Upper lobe of left lung (tissue), 6 donors: Measurements from ENCODE around the gene PEX10. TPM values are rescaled to one million over a fixed set of nuclear protein-coding genes. Genes with fewer than 3 reads are reported as not detected.
A peak's percentile ranks its signal among the peaks of the same experiment; 100 is the strongest.

Experiments used
- ATAC-seq, 2 donors: fragments of 200-7000 bp; cut with Tn5 transposase; one replicate each; pipeline ENCODE4 v1.9.1; 2022; ENCODE audit warnings: mild to moderate bottlenecking in 2 of 2, moderate library complexity in 2 of 2; ENCODE audit not compliant: low FRiP score in 2 of 2
- DNase-seq, 2 donors: peaks; one replicate each; pipeline ENCODE4 v3.0.0-alpha.2; 2019 to 2020
- H3K27ac ChIP-seq, 4 donors: fragments of 200-600 bp; sonication (generic); one replicate each; pipeline ENCODE4 v1.5.1; 2016 to 2019
- H3K27me3 ChIP-seq, 4 donors: fragments of 200-600 bp; sonication (generic); one replicate each; pipeline ENCODE4 v1.5.1; 2017 to 2019
- H3K36me3 ChIP-seq, 4 donors: fragments of 200-600 bp; sonication (generic); one replicate each; pipeline ENCODE4 v1.5.1; 2016 to 2019
- H3K4me1 ChIP-seq, 4 donors: fragments of 200-600 bp; sonication (generic); one replicate each; pipeline ENCODE4 v1.5.1; 2018 to 2019
- H3K4me3 ChIP-seq, 4 donors: fragments of 200-600 bp; sonication (generic); one replicate each; pipeline ENCODE4 v1.5.1; 2017 to 2019; ENCODE audit warnings: mild to moderate bottlenecking in 2 of 4, moderate library complexity in 1 of 4
- H3K9me3 ChIP-seq, 4 donors: fragments of 200-600 bp; sonication (generic); one replicate each; pipeline ENCODE4 v1.5.1; 2018 to 2019
- CTCF ChIP-seq, 6 experiments: fragments of 450-650 bp in 4 of 6; fragments of 200-600 bp in 2 of 6; sonication (generic) in 2 of 6; IDR thresholded peaks; one replicate each; pipeline ENCODE4 v1.5.1; 2016 to 2019; ENCODE audit warnings: antibody characterized with exemption in 6 of 6
- EP300 ChIP-seq, 4 donors: sonication (generic); formaldehyde crosslinking; IDR thresholded peaks; one replicate each; pipeline ENCODE4 v1.5.1; 2017; ENCODE audit warnings: antibody characterized with exemption in 4 of 4, control low read depth in 2 of 4
- POLR2A ChIP-seq, 4 donors: fragments of 450-650 bp; IDR thresholded peaks; one replicate each; pipeline ENCODE4 v1.5.1; 2016 to 2017; ENCODE audit warnings: antibody characterized with exemption in 4 of 4, mild to moderate bottlenecking in 2 of 4
- POLR2AphosphoS5 ChIP-seq, 2 donors: sonication (generic); formaldehyde crosslinking; IDR thresholded peaks; one replicate each; pipeline ENCODE4 v1.5.1; 2017; ENCODE audit warnings: antibody characterized with exemption in 2 of 2
- WGBS, 2 donors: methylation state at CpG; one replicate each; pipeline ENCODE4 v1.1.5; 2017 to 2018; 5-methylcytosine and 5-hydroxymethylcytosine counted together
- total RNA-seq, 6 donors: library from RNA; depleted of rRNA in 4 of 6; stranded (reverse); fragments of >200 nt in 4 of 6; gene quantifications; one replicate each; pipeline versions ENCODE4 v1.1.0 to v1.2.1, GENCODE V29; 2016 to 2021
- donor health status: DM: no; HTN: no; CAD: no; lungs with moderate emphysema.
- donor health status: DM: no; HTN: yes; CAD: no; lungs with severe emphysema.

PEX10 gene
- total RNA-seq, 6 donors from 2014 or later = 15.7 to 32.1 (median 19.9) TPM

GRCh38 chr1:2428490-2428889 lies 16.1 kb upstream of the PEX10 start:
- H3K4me1 ChIP-seq = no peaks in the 10 kb centered on the region
- peaks cover 0 to 11% (median 4%) of the 10 kb centered on the region in 4 donors for H3K9me3 ChIP-seq
- no peaks in the 10 kb centered on the region for H3K36me3 ChIP-seq
- peak in 1 of 2 donors; percentile 81 for DNase-seq
- 90 to 97% methylated on average over 13 to 15 of the region's 28 CpGs for WGBS, 2 donors
- TF ChIP-seq EP300 (IDR thresholded peaks at IDR 0.05) (no peak), CTCF (IDR thresholded peaks at IDR 0.05) (no peak), POLR2AphosphoS5 (IDR thresholded peaks at IDR 0.05) (no peak), POLR2A (IDR thresholded peaks at IDR 0.05) (no peak)
- H3K27me3 ChIP-seq = no peaks in the 10 kb centered on the region
- H3K4me3 ChIP-seq = no peak overlapping the region
- no peak for ATAC-seq
- no peak overlapping the region for H3K27ac ChIP-seq

GRCh38 chr1:2427976-2428375 lies 15.6 kb upstream of the PEX10 start:
- no peak for ATAC-seq
- 60 to 84% methylated on average over 3 to 10 of the region's 10 CpGs for WGBS, 2 donors

GRCh38 chr1:2427051-2427450 lies 14.7 kb upstream of the PEX10 start:
- Histone ChIP-seq H3K27ac (no peak overlapping the region), H3K4me1 (no peaks in the 10 kb centered on the region), H3K36me3 (no peaks in the 10 kb centered on the region), H3K9me3 (peaks cover 0 to 11% (median 8%) of the 10 kb centered on the region in 4 donors), H3K27me3 (no peaks in the 10 kb centered on the region), H3K4me3 (no peak overlapping the region)
- WGBS, 2 donors = 77 to 82% methylated on average over 10 to 18 of the region's 18 CpGs
- DNase-seq (peak in 1 of 2 donors; percentile 79), ATAC-seq (no peak)
- TF ChIP-seq POLR2AphosphoS5 (IDR thresholded peaks at IDR 0.05) (no peak), POLR2A (IDR thresholded peaks at IDR 0.05) (no peak), EP300 (IDR thresholded peaks at IDR 0.05) (no peak), CTCF (IDR thresholded peaks at IDR 0.05) (no peak)

More at GRCh38 chr1:2427976-2428375, 15.6 kb upstream of the PEX10 start:
- TF ChIP-seq POLR2A (IDR thresholded peaks at IDR 0.05) (no peak), EP300 (IDR thresholded peaks at IDR 0.05) (no peak), POLR2AphosphoS5 (IDR thresholded peaks at IDR 0.05) (no peak), CTCF (IDR thresholded peaks at IDR 0.05) (no peak)
- Histone ChIP-seq H3K27me3 (no peaks in the 10 kb centered on the region), H3K9me3 (peaks cover 0 to 11% (median 7%) of the 10 kb centered on the region in 4 donors), H3K36me3 (no peaks in the 10 kb centered on the region), H3K4me3 (no peak overlapping the region), H3K4me1 (no peaks in the 10 kb centered on the region), H3K27ac (no peak overlapping the region)
- DNase-seq = peak in 1 of 2 donors; percentile 53

GRCh38 chr1:2426540-2426939 lies 14.2 kb upstream of the PEX10 start:
- Histone ChIP-seq H3K4me3 (no peak overlapping the region), H3K4me1 (no peaks in the 10 kb centered on the region), H3K36me3 (no peaks in the 10 kb centered on the region), H3K27me3 (no peaks in the 10 kb centered on the region), H3K27ac (no peak overlapping the region), H3K9me3 (peaks cover 0 to 11% (median 8%) of the 10 kb centered on the region in 4 donors)
- TF ChIP-seq POLR2A (IDR thresholded peaks at IDR 0.05) = no peak
- TF ChIP-seq POLR2AphosphoS5 (IDR thresholded peaks at IDR 0.05) = no peak
- no peak for TF ChIP-seq EP300 (IDR thresholded peaks at IDR 0.05)
- TF ChIP-seq CTCF (IDR thresholded peaks at IDR 0.05) = no peak
- 50 to 75% methylated on average over 2 to 18 of the region's 18 CpGs for WGBS, 2 donors
- DNase-seq = peak in 1 of 2 donors; percentile 72
- no peak for ATAC-seq

- no peaks in the 10 kb centered on the region for H3K27me3 ChIP-seq
Measured at GRCh38 chr1:2425892-2426291, 13.5 kb upstream of the PEX10 start.

More at GRCh38 chr1:2425892-2426291, 13.5 kb upstream of the PEX10 start:
- Histone ChIP-seq H3K4me1 (no peaks in the 10 kb centered on the region), H3K27ac (no peak overlapping the region), H3K9me3 (peaks cover 0 to 11% (median 8%) of the 10 kb centered on the region in 4 donors), H3K36me3 (no peaks in the 10 kb centered on the region), H3K4me3 (no peak overlapping the region)
- DNase-seq = no peak
- TF ChIP-seq POLR2AphosphoS5 (IDR thresholded peaks at IDR 0.05) (no peak), EP300 (IDR thresholded peaks at IDR 0.05) (no peak), POLR2A (IDR thresholded peaks at IDR 0.05) (no peak), CTCF (IDR thresholded peaks at IDR 0.05) (no peak)
- 73 to 82% methylated on average over 11 of the region's 11 CpGs for WGBS, 2 donors
- no peak for ATAC-seq
